HG03039 (cell line): ENCODE data around the gene CAMTA1.

Experiments
- ATAC-seq: cut with Tn5 transposase; IDR thresholded peaks from one replicate; pipeline ENCODE4 v1.9.1; 2021; ENCODE audit warnings: mild to moderate bottlenecking, moderate library complexity; ENCODE audit not compliant: unreplicated experiment

Gene CAMTA1

DNA sequence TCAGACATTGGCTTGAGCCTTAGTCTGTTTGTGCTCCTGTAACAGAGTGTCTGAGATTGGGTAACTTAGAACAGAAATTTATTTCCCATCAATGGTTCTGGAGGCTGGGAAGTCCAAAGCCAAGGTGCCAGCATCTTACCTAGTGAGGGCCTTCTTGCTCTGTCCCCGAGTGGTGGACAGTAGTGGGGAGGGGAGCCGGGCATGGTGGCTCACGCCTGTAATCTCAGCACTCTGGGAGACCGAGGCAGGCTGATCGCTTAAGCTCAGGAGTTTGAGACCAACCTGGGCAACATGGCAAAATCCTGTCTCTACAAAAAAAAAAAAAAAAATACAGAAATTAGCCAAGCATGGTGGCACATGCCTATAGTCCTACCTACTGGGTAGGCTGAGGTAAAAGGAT is 649.3 kb downstream of the CAMTA1 start:
- ATAC-seq, result no peak

DNA sequence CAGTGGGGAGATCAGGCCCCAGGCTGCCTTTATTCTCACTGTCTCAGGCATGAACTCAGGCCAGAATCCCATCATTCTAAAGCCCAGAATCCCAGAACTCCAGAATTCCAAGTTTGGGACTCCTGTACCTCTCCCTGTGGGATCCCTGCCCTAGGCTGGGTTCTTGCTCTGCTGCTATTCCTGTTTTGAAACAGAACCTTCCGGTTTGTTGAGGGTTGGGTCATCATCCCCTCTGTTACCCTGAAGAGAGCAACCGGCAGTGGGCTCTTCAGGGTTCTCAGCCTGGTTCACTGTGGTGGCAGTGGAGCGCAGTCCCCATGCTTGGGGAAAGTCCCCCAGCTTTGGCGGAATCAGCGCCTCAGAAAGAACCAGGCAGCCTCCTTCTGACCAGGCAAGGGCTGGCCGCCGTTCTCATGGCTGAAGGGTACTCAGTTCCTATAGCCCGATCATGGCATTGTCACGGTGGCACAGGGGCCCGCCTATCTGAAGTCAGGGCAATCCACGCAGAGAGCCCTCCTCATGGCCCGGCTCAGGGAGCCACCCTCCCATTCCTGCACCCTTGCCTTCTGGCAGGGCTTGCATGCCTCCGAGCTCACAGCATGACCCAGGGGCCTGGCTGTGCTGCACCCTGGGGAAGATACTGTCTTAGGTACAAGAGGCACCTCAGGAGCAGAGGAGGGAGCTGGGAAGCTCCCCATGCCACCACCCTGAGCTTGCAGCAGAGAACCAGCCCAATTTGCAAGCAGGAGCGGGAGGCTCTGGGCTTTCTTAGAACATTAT is 650.2 kb downstream of the CAMTA1 start:
- ATAC-seq, result no peak

DNA sequence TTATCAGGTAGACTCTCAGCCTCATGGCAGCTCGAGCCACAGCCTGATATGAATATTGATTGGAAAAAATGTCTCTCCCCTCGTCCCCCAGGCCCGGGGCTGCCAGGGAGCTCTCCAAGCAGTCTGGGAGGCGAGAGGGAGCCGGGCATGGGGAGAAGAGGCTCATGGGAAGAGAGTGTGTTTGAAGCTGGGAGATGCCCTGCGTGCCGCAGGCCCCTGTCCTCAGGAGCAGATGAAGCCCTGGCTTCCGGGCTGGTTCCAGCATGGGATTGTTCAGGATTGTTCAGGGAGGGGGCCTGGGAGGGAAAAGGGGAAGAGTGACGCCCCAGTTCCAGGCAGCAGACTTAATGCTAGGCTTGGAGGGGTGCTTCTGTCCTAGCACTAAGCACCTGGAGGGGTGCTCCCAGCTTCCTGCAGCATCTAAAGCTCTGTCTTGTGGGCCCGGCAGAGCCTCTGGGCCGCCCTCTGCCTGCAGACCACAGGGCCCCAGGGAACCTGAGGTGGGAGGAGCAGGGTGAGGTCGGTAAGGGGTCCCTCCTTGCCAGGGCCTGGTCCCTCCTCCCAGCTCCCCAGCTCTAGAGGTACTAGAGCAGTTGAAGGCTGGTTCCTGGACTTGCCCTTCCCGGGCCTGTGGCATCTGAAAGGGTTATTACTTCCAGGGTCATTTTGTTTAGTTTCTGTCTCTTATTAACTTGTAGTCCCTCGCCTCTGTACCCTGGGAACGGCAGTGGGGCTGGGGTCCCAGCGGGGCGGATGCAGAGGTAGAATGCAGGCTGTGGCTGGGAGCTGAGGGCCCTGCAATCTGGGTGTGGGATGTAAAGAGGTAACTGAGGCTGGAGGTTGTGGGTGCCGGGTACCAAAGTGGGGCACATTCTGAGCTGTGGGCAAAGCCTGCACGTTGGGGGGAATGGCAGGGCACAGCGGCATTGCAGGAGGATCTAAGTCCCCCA is 651.1 kb downstream of the CAMTA1 start:
- no peak for ATAC-seq

DNA sequence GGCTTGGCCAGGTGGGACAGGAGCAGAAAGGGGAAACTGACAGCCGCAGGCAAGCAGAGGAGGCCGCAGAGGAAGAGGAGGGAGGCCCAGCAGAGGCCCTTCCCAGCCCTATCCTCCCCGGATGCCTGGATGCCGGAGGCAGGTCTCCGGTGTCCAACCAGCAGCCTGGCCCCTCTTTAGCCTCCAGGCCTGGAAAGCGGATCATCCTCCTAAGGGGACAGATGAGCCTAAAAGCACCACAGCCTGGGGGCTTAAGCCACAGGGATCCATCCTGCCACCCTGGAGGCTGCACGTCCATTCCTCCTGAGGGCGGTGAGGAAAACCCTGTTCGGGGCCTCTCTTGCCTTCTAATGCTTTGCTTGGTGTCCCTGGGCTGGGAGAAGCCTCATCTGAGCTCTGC is 651.8 kb downstream of the CAMTA1 start:
- ATAC-seq, result no peak

DNA sequence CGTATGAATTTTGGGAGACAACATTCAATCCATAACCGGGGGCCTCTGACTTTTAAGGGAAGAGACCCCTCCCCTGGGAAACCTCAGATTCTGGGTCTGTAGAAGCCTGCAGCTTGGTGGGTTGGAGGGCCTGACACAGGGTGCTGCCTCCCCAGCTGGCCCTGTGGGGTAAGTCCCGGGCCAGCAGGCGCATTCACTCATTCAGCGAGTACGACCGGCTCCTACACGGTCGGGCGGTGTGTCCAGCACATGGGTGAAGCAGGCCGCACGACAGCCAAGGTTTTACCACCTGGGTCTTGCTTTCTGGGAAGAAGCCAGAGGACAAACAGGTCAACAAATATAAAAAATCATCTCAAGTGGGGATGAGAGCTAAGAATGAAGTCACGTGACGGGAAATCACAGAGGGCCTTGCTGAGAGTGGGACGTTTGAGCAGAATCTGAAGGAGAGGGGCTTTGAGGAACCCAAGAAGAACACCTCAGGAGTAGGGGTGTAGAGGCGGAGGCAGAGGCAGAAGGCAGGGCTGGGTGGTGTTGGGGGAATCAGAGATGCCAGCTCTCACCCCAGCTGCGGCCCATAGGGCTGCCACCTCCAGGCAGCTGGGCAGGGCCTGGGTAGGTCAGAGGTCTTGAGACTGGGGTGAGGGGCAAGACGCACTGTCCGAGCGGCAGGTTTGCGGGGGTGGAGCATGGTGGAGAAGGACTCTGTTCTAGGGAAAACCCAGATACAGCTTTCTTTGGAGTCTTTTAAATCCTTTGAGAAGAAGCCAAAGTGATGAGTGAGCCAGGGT is 652.5 kb downstream of the CAMTA1 start:
- no peak for ATAC-seq

DNA sequence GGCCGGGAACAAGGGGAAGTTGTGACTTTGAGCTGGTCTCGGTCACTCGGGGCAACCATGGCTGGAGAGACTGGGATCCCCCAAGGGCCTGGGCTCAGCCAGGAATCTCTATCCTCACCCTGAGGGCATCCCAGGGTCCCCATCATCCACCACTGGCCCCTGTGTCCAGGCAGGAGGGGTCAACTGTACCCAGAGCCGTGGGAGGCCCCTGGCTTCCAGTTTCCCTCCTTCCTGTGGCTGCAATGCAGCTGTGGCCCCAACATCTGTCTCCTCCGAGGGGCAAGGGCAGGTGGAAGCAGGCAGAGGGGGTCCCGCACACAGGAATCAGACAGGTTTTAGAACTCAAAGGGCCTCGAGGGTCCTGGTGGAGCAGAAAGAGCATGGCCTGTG is 653.1 kb downstream of the CAMTA1 start:
- ATAC-seq, result no peak

DNA sequence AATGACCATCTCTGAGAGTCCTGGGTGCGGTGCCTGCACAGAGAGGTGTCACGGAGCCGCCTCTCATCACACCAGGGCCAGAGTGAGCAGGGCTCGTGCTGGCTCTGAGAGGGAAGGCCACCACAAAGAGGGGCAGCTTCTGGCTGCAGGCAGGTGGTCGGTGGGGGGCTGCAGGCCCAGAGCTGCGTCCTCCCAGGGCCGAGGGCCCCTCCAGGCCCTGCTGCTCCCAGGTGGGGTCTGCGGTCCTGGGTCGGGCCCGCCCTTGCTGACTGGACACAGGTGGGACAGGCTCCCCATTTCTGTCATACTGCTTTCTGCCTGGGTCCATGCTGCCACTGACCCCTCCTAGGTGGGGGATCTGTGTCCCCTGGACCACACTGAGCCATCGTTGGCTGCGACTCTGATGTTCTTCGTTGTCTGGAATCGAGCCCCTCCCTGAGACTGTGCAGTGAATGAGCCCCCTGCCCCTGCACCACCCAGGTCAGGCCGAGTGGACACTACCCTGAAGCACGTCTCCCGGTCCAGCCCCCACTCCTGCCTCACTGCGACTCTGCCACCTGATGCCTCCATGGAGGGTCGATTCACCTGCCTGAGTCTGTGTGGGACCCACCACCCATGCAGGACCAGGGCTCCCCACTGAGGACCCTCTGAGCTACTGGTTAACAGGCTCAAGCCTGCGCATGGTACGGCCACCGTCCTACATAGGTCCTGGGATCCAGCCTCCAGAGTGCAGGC is 653.8 kb downstream of the CAMTA1 start:
- ATAC-seq, result no peak

DNA sequence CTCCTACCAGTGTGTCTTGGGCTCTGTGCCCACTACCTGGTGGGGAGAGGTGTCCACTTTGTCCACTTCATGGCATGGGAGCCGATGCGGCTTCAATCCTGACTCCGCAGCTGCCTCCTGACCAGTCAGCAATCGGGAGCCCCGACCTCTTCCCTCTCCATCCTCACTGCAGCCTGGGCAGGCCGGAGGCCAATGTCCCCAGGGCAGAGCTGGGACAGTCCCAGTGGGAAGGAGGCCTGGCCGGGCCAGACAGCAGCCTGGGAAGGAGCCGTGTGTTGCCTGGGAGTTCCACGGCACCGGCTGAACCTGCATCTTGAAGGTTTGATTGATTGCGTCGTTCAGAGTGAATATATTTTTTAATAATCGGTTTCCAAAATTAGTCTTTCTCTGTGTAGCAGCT is 654.9 kb downstream of the CAMTA1 start:
- ATAC-seq, result no peak

DNA sequence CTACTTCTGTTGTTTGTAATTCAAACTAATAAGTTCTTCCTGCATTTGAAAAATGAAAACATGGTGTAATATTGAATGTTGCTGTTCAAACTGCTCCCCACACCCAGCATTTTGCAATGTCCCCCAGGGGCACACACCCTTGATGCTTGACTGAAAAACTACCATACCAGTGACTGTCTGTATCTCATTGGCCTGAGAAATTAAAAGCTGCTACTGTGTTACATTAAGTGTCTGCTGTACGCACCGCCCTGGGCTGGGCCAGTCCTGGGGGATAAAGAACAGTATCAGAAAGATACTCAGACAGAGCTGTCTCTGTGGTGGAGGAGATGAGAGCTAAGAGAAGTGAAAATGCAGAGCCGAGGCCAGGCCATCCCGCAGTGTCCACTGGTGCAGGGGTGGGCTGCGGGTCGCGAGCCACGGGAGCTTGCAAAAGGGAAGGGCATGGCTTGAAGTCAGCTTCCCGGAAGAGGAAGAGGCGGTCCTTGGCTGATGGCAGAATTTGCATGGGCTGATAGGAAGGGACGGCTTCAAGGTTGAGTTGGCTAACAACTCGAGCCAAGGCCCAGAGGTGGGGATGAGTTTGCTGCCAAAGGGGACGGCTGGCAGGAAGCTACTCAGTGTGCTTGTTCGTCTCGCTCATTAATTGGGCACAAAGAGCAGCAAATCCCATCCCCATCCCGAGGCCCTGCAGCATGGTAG is 656.0 kb downstream of the CAMTA1 start:
- ATAC-seq, result no peak

DNA sequence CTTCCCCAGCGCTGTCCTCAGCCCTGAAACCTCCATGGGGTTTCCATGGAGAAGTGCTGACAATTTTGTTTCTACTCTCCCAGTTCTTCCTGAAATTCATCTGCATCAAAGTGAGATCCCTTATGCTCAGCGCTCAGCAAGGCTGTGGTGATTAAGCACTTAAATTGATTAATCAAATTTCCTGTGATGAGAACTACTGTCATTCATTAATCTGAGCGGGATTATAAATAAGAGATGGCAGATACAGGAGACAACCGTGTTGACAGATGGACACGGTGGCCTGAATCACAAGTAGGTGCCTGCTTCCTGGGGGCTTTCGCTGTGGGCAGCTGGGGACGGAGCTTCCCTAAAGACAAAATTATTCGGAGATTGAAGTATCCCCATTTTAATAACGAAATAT is 656.8 kb downstream of the CAMTA1 start:
- no peak for ATAC-seq

DNA sequence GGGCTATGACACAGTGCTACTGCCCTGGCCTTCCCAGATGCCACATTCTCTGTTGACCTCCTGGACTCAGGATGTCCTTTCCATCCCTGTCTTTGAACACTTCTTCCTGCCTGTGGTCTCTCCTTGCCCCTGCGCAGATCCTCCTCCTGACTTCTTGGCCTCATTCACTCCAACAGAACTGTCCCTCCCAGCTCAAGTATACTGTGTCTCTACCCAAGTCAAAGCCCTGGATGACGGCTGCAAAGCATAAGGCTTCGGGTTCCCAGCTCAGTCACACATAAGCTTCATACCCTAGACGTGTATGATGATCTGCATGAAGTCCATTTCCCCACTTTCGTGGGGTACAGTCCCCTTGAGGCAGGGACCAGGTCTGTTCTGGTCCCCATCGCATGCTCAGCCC is 657.7 kb downstream of the CAMTA1 start:
- no peak for ATAC-seq

DNA sequence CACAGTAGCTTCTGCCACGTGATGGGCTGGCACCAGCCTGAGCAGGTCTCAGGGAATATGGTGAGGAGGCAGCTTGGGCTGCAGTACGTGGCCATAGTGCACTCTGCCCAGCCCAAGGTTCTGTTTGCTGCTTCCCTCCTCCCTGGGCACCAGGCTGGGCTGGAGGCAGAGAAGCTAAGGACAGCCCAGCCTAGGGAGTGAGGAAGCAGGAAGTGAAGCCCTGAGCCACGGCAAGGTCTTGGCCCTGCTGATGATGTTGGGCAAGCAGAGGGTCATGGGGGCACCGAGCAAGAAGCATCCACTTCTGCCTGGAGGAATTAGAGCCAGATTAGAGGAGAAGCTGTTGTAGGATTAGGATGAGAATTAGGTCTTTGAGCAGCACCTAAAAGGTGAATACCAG is 659.1 kb downstream of the CAMTA1 start:
- no peak for ATAC-seq

DNA sequence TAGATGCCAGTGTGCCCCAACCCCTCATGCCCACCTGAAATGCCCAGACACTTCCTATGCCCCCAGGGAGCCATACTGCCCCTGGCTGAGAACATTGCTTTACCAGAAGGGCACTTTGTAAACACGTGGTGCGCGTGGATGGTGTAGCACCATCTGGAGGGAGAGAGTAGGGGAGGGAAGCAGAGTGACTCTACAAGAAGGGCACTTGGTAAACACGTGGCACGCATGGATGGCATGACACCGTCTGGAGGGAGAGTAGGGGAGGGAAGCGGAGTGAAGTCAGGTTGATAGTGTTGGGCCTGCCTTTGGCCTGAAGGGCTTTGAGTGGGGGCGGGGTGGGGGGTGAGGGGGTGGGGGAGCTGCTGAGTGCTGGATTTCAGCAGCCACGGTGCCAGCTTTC is 661.8 kb downstream of the CAMTA1 start:
- ATAC-seq, result no peak

DNA sequence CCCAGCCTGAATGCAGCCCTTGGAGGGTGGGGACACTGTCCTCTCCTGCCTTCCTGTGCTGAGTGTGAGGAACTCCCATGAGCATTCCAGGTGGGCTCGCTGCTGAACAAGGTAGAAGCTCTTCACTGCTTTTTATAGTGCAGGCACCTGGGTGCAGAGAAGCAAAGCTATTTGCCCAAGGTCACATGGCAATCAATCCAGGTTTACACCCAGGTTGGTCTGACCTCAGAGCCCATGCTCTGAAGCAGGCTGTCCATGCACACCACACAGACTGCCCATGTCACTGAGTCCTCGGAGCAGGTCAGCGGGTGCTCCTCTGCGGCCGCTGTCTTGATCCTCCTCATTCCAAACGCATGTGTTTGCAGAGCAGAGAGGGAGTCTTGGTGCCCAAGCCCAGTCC is 662.5 kb downstream of the CAMTA1 start:
- ATAC-seq, result no peak

DNA sequence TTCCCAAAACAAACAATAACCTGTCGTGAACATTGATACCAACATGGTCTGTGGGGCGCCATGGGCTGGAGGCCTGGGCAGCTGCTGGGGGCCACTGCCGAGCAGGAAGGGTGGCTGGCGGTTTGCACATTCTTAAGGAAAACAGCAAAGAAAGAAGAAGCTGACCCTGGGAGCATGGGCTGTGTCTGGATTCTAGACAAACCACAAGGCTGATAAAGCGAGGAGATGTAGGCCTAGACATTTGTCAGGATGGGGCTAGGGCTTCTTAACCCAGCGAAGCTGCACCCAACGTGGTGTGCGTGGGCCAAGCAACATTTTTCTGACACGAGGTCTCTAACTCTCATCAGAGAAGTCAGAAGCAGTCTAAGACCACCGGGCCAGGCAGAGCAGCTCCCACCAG is 663.7 kb downstream of the CAMTA1 start:
- no peak for ATAC-seq

DNA sequence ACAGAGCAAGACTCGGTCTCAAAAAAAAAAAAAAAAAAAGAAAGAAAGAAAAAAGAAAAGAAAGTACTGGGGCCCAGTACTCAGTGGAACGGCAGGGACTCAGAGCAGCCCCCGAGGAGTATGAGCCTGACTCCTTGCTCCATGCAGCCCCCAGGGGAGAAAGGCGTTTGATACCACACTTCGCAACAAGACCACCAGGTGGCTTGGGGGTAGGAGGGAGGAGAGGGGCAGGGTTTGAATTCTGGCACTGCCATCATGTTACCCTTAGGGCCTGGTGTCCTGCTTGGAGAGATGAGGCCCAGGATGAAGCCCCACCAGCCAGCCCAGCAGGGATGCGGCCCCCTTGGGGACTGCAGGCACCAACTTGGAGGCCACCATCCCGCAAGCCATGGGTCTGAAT is 664.5 kb downstream of the CAMTA1 start:
- ATAC-seq, result no peak

DNA sequence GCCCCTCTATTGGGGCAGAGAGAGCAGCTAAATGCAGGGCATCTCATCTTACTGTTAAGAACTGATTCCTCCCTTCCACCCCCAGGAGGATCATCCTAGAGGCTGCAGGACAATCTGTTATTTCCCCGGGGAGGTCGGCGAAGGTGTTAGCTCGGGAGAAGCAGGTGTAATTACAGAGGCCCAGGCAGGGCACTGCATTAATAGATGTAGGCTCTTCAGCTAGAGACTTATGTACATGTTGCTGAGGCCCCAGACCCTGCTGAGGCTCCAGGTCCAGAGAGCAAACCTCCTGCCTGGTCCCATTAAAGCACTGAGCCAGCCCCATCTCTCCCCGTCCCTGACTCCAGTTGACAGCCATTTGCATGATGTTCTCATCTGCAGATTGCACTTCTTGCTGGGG is 665.6 kb downstream of the CAMTA1 start:
- ATAC-seq, result no peak

DNA sequence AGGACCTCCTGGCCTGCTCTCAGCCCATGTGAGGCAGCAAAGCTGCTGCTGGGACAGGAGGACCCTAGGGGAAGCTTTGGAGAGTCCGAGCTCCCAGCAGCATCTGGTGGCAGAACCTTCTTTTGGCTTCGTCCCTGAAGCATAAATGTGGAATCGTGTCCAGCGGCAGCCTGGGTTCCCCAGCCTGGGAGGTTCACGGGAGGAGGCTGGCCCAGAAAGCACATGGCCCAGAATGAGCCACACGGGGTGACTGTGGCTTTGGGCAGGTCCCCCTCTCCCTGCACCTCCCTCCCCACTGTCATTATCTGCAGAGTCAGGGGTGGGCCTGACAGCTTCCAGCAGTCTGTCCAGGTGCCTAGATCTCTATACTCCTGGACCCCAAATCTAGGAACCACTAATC is 667.8 kb downstream of the CAMTA1 start:
- no peak for ATAC-seq

DNA sequence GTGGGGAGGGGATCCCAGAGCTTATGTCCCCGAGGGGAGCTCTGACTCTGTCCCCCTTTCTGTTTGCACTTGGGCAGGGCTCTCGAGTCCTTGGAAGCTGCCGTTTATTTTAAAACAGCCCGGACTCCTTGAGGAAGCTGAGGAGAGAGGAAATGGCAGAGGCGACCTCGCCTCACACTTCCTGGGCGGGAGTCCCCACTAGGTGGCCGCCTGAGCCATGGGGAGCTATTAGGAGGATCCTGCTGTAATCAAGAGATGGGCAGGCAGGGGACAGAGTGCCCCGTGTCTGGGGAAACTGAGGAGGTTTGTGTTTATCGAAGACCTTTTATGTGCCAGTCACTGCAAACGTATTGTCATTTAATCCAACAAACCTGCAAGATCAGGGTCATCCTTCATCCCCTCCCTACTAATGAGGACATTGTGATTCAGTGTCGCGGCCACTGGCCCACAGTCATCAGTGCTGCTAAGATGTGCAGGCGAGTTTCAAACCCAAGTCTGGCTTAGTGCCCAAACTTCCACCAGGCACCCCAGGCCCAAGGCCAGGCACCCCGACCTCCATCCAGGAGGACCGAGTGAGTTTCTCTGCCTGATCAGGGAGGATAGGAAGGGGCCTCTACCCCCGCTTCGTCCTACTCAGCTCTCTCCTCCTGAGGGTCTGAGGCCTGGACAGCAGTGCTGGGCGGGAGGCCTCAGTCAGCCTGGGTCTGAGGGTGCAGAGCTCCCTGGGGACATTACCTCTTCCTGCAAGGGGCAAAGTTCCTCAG is 669.0 kb downstream of the CAMTA1 start:
- no peak for ATAC-seq
